Neural crest cell (in vitro differentiated cells): Measurements from ENCODE around the gene PTCD2. TPM values are rescaled to one million over a fixed set of nuclear protein-coding genes. Genes with fewer than 3 reads are reported as not detected.

ENCODE experiments used
- DNase-seq: peaks from one replicate; pipeline ENCODE4 v3.0.0; 2021; ENCODE audit warnings: low read depth, mixed read lengths, low spot score
- H3K27ac Mint-ChIP-seq: one replicate; pipeline ENCODE4 v1.8.0; 2021; ENCODE audit warnings: mild to moderate bottlenecking, mixed read lengths; ENCODE audit not compliant: unreplicated experiment
- H3K27me3 Mint-ChIP-seq: 2 replicates; pipeline ENCODE4 v1.8.0; 2021; ENCODE audit warnings: low read depth, mild to moderate bottlenecking, mixed read lengths
- H3K36me3 Mint-ChIP-seq: 2 replicates; pipeline ENCODE4 v1.8.0; 2021; ENCODE audit warnings: low read depth, mild to moderate bottlenecking, mixed read lengths
- H3K4me1 Mint-ChIP-seq: 2 replicates; pipeline ENCODE4 v1.8.0; 2021; ENCODE audit warnings: mixed read lengths
- H3K4me3 Mint-ChIP-seq: one replicate; pipeline ENCODE4 v1.8.0; 2021; ENCODE audit warnings: mild to moderate bottlenecking, mixed read lengths
- H3K9me3 Mint-ChIP-seq: 2 replicates; pipeline ENCODE4 v1.8.0; 2021; ENCODE audit warnings: mixed read lengths
- CTCF ChIP-seq: fragments of 200-600 bp; sonication (generic); conservative IDR thresholded peaks from 2 replicates; pipeline ENCODE4 v1.5.0; 2021; ENCODE audit warnings: antibody characterized with exemption, mild to moderate bottlenecking
- total RNA-seq: library from RNA; stranded (reverse); gene quantifications from 2 replicates; pipeline ENCODE4 v1.2.1, GENCODE V29; 2021

Gene PTCD2
- total RNA-seq, 1 donor from 2014 or later, result 13.6 TPM

- H3K36me3 Mint-ChIP-seq, result peaks cover 5% of the 10 kb centered on the region
- H3K27ac Mint-ChIP-seq, result no peak overlapping the region
- no peaks in the 10 kb centered on the region for H3K27me3 Mint-ChIP-seq
- H3K4me3 Mint-ChIP-seq, result no peak overlapping the region
- DNase-seq, result no peak
- H3K9me3 Mint-ChIP-seq, result peaks cover 4% of the 10 kb centered on the region
- H3K4me1 Mint-ChIP-seq, result no peaks in the 10 kb centered on the region
- TF ChIP-seq CTCF, result no peak
Measured at GRCh38 chr5:72372923-72373322, 52.8 kb downstream of the PTCD2 start.

GRCh38 chr5:72374844-72375243 lies 54.7 kb downstream of the PTCD2 start:
- peaks cover 4% of the 10 kb centered on the region for H3K9me3 Mint-ChIP-seq
- H3K27ac Mint-ChIP-seq, result no peak overlapping the region
- no peaks in the 10 kb centered on the region for H3K27me3 Mint-ChIP-seq
- TF ChIP-seq CTCF, result no peak
- peaks cover 5% of the 10 kb centered on the region for H3K36me3 Mint-ChIP-seq
- H3K4me3 Mint-ChIP-seq, result no peak overlapping the region
- no peak for DNase-seq
- H3K4me1 Mint-ChIP-seq, result peaks cover 2% of the 10 kb centered on the region

- H3K4me3 Mint-ChIP-seq, result no peak overlapping the region
- DNase-seq, result no peak
- H3K27ac Mint-ChIP-seq, result no peak overlapping the region
- TF ChIP-seq CTCF, result no peak
- no peaks in the 10 kb centered on the region for H3K27me3 Mint-ChIP-seq
- peaks cover 5% of the 10 kb centered on the region for H3K36me3 Mint-ChIP-seq
- peaks cover 5% of the 10 kb centered on the region for H3K4me1 Mint-ChIP-seq
- H3K9me3 Mint-ChIP-seq, result peaks cover 4% of the 10 kb centered on the region
Measured at GRCh38 chr5:72376381-72376780, 56.2 kb downstream of the PTCD2 start.

GRCh38 chr5:72377910-72378638 lies 57.9 kb downstream of the PTCD2 start:
- H3K27ac Mint-ChIP-seq, result no peak overlapping the region
- no peak overlapping the region for H3K4me3 Mint-ChIP-seq
- DNase-seq, result no peak
- peaks cover 5% of the 10 kb centered on the region for H3K36me3 Mint-ChIP-seq
- no peak for TF ChIP-seq CTCF
- H3K9me3 Mint-ChIP-seq, result peaks cover 4% of the 10 kb centered on the region
- H3K4me1 Mint-ChIP-seq, result peaks cover 5% of the 10 kb centered on the region
- H3K27me3 Mint-ChIP-seq, result no peaks in the 10 kb centered on the region

GRCh38 chr5:72378639-72379289 lies 58.6 kb downstream of the PTCD2 start:
- TF ChIP-seq CTCF, result no peak
- Mint-ChIP-seq H3K27me3 (no peaks in the 10 kb centered on the region), H3K27ac (peak overlapping the region; percentile 64), H3K4me3 (no peak overlapping the region), H3K4me1 (peaks cover 5% of the 10 kb centered on the region), H3K9me3 (peaks cover 4% of the 10 kb centered on the region), H3K36me3 (peaks cover 5% of the 10 kb centered on the region)
- DNase-seq, result no peak
